COLO829 (cell line): ENCODE data around the gene ACKR3.

Experiments
- DNase-seq: peaks from one replicate; pipeline ENCODE4 v3.0.0; 2012; ENCODE audit warnings: low spot score

Gene ACKR3

DNA sequence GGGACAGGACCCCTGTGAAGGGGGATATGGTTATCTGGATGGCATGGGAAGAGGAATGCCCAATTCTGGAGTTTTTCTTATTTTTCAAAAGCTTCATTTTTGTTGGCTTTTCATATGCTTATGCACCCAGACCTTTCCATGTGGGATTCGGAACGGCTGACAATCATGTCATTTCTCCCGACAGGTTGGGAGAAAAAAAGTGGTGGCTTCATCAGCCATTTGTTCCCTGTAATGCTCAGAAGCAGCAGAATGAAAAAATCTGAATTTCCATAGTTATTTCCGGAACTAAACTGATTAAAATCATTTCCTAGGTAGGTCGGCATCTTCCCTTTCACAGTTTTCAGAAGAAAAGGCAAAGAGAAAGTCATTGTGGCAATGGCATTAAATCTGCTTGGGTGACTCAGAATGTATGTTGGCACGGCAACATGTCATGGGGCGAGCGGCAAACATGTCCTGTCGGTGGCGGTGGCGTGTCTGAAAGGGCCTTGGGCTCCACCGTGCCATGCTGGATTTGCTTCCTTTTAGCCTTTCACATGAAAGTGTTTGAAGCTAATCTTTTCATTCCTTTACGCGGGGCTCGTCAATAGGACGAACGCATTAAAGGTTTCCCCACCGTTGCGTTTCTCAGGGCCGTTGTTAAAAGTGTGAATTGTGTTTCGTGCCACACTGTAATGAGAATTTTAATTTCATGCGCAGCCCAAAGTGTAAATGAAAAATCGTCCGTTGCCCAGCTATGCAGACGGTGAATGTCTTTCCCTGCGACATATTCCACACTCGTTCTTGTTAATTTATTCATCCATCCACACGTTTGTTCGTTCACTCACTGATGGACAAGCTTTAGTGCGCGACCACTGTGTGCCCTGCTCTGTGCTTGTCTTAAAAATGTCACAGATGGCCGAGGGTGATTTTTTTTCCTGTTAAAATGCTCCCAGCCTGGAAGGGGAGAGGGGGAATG is 18.5 kb downstream of the ACKR3 start:
- DNase-seq = no peak

DNA sequence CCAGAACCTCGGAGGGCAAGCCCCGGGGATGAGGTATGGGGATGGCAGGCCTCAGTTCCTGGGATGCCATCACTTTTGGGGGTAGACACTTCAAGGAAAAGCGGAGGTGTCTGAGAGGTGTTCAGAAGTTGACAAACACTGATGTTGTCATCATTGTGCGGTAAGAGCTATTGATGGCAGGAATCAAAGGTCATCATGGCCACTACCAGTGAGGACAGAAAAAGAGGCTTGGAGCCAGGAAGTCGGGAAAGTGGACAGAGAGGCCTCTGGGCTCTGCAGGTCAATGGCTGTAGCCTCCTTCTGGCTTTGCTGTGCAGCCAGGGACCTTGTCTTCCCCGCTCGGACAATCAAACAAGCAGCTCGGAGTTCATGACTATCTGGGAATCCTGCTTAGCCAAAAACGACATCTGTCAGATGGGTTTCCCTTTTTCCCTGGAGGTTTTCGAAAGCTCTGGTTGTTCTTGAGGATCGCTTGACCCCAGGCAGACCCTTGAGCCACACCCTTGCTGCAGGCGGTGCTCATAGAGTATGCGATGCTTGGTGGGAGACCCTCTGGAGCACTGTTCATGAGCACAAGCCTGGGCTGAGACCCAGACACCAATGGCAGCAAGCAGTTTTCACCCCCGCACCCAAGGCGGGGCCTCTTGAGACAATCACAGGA is 19.4 kb downstream of the ACKR3 start:
- no peak for DNase-seq

DNA sequence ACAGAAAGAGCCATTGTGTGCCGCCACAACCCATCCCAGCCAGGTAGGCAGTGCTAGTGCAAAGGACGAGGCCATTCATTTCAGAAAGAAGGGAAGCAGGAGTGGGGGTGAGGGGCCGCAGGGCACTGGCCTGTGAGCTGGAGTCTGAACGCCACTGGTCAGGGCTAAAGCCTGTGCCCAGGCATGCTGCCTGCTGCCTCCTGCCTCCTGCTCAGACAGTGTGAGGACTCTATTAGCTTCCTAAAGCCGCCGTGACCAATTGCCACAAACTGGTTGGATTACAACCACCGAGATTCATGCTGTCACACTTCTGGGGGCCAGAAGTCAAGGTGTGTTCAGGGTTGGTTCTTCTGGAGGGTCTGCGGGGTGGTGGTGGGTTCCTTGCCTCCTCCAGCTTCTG is 21.2 kb downstream of the ACKR3 start:
- no peak for DNase-seq

DNA sequence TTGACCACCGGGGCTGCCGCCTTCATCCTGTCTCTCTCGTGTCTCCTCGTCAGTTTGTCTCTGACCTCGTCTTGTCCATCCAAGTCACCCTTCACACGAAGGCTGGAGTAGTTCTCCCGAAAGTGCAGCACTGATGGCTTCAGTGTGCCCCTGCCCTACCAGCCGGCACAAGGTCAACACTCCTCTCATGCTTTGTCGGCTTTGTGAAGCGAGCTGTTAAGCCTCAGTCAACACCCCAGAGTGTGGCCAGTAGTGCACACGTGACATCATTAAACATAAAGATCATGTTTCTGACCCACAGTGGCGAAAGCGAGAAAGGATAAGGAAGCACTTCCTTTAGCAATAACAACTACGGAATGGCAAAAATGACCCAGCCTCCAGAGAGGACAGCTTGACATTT is 23.2 kb downstream of the ACKR3 start:
- DNase-seq = no peak

DNA sequence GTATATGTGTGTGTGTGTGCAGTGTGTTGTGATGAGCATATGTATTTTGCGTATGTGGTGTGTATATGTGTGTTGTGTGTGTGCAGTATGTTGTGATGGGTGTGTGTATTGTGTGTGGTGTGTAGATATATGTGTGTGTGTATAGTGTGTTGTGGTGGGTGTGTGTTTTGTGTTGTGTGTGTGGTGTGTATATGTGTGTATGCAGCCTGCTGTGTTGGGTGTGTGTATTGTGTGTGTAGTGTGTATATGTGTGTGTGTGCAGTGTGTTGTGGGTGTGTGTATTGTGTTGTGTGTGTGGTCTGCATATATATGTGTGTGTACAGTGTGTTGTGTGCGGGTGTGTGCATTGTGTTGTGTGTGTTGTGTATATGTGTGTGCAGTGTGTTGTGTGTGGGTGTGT is 23.9 kb downstream of the ACKR3 start:
- no peak for DNase-seq

DNA sequence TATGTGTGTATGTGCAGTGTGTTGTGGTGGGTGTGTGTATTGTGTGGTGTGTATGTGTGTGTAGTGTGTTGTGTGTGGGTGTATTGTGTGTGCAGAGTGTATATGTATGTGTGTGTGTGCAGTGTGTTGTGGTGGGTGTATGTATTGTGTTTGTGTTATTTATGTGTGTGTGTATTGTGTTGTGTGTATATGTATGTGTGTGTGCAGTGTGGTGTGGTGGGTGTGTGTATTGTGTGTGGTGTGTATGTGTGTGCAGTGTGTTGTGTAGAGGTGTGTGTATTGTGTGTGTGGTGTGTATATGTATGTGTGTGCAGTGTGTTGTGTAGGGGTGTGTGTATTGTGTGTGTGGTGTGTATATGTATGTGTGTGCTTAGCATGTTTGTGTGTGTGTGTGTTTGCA is 24.3 kb downstream of the ACKR3 start:
- no peak for DNase-seq

DNA sequence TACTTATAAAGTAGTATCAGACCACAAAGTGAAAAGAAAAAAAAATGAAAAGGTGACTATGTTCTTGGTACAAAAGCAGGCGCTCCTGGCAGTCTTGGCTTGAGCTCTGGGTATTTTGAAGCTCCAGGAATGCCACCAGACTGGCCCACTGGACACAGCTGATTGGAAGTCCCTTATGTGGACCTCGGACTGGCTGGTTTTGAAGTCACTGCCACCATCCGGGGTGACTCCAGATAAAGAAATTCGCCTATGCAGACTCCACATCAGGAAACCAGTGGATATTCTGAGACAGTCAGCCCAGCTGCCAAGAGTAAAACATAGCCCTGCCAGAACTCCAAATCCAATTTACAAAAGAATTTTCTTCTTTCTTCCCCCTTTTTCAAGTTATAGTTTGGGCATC is 28.0 kb downstream of the ACKR3 start:
- no peak for DNase-seq

DNA sequence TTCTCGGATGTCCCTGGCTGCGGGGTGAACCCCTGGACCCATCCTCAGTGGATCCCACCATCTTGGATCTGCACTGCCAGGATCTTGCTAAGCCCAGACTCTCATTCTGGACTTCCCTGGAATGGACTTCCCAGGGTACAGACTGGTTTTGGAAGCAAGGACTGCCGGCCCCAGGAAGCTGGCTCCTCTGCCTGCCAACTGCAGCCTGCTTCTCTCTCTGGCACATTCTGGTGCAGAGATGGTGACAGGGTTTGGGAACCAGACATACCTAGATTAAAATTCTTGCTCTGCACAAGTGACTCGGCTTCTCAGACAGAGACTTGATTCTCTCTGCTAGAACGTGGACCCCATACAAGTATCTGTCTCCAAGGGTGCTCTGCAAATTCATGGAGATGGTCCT is 29.4 kb downstream of the ACKR3 start:
- DNase-seq = no peak

DNA sequence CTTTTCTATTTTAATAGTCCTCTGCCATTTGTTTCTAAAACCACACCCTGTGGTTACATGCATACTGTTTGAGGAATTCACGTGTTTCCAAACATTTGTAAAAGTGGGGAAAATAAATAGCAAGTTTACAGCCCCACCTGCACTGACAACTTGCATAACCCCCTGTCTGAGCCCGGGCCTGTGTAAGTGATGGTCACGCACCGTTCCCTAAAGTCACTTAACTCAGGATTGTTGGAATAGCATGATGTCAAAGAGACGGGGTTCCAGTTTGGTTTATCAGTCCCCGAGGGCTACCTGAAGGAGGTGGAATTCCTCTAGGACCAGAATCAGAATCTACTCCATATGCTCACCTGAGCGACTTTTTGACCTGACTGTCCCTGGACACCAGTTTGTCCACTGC is 30.5 kb downstream of the ACKR3 start:
- no peak for DNase-seq

DNA sequence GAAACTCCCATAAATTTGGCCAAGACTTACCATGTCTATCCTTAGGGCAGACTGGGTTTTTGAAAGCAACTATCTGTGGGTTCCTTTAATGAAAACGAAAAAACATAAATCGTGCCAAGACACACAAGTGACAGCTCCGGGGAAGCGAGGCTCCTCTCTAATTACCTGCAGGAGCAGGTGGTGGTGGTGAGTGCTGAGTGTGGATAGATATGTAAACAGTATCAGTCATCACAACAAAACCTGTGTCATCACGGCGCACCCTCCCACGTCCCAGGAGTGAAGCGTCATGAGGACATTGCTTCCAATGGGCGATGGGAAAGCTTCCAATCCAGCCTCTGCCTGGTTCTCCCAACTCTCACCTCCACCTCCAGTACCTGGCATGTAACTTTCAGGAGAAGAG is 31.3 kb downstream of the ACKR3 start:
- no peak for DNase-seq

DNA sequence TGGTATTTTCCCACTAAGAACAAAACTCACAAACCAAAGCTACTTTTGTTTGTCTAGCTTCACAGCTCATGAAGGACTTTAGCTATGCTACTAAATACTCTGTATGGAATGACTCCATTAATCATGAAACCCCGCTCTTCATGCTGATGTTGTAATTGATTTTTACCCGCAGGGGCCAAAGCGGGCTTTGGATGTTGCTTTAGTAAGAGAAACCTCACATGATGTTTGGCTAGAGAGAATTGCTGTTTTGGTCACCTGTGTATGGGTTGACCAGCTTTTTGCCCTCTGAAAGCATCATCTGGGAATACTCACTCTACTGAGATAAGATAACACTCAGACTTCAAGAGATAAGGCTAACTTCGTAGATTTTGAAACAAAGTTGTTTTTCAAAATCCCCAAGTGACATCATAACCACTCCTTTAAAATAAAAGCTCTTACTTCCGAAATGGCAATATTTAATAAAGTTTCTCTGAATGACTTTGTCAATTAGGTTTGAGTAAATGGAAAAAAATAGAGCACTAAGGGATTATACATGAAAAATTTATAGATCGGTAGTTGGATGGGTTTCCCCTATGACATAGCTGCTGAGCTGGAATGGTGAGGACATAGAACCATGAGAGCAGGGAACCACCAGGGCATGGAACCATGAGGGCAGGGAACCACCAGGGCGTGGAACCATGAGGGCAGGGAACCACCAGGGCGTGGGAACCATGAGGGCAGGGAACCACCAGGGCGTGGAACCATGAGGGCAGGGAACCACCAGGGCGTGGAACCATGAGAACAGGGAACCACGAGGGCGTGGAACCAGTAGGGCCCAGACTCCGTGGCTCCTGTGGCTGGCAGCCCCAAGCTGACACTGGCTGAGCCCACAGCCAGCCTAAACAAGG is 31.9 kb downstream of the ACKR3 start:
- DNase-seq = no peak

DNA sequence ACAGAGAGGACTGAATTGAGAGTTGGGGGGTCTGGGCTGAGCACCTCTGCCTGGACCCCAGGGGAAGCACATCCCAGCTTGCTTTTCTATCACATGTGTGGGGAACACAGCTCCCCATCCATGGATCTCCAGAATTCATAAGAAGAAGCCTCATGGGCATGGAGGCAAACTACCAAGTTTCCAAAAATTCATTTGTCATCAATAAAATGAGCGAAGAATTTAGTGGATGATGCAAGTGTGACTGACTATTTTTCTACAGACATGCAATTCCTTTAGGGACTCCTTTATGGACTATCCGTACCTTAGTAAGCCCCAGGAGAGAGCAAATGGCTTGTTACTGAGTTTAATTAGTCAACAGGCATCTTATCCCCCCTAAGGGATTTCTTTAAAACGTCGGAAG is 33.1 kb downstream of the ACKR3 start:
- no peak for DNase-seq

DNA sequence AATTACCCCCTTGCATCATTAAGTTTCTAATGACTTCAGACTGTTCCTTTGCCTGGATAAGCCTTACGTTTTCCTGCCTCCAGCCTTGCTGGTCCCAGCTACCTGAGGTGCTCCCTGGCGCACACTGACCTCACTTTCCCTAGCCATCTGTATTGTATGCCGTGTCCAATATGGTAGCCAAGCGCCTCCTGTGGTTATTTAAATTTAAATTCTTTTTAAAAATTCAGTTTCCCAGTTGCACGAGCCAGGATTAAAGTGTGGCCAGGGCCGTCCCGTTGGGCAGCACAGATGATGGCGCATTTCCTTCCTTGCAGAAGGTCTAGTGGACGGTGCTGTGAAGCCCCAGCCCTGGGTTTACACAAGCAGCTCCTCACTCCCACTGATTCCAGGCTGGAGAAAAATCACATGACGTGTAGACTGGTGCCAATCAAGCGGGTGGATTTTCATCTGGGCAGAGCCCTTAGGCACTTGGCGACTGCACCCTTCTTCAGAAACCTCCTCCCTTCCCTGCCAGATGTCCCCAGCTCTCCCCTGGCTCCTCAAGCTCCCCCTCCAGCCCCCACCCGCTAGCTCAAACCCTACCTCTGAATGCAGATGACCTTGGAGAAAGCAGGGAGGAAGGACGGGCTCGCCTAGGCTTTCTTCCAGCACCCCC is 33.9 kb downstream of the ACKR3 start:
- DNase-seq = no peak

DNA sequence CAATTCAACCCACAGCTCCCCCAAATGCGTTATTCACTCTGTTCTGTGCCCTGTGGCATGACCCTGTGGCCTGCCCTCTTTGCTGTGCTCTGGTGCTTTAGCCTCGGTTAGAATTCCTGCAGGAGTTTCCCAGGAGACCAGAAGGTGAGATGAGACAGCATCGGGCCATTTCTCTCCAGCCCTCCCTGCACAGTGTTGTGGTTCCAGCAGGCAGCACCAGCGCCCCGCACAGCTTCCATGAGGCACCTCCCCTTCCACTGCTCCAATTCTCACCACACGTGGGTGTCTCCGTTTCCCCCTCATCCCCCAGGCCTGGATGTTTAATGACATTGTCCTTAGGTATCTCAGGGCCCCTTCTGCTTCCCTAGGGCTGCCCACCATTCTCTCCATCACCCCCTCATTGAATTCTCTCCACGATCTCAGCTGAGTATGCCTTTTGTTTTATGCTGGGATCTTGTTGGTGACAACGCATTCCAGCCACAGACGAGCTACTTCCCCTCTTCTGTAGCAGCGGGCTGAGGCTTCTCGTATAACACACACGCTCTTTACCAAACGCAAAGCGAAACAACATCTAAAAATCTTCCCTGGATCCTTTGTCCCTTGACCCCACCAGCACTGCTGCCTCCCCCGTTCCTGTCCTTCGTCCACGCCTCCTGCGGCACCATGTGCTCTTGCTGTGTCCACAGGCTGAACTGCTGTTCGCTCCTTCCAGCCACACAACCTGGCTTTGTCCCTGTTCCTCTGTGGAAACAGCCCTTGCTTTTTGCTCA is 35.1 kb downstream of the ACKR3 start:
- no peak for DNase-seq

DNA sequence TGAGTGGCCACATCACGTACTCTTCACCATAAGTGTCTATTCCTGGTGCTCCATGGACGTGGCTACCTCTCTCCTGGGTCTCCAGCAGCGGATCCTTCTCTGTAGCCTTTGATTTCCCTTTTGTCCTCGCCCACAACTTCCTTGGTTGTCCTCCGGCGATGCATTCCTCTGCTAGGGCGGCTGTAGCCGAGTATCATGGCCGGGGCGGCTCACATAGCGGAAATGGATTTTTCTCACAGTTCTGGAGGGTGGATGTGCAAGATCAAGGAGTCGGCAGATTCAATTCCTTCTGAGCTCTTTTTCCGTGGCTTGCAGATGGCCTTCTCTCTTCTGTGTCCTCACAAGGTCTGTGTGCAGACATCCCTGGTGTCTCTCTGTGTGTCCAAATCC is 35.7 kb downstream of the ACKR3 start:
- DNase-seq = peak; percentile 33

DNA sequence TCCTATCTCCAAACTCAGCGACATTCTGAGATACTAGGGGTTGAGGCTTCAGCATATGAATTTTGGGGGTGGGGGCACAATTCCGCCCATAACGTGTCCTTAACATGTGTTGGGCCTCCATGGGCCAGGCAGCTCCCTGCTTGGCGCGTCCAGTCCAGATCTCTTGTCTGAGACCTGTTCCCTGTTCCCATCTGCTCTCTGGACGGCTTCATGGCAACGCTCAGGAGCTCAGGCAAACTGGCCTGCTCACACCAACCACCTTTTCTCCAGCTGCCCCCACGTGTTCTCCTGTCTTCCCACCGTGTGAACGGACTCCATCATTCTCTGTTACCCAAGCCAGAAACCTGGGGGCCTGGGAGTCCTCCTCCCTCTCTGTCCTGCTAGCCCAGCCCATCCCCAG is 36.4 kb downstream of the ACKR3 start:
- no peak for DNase-seq

DNA sequence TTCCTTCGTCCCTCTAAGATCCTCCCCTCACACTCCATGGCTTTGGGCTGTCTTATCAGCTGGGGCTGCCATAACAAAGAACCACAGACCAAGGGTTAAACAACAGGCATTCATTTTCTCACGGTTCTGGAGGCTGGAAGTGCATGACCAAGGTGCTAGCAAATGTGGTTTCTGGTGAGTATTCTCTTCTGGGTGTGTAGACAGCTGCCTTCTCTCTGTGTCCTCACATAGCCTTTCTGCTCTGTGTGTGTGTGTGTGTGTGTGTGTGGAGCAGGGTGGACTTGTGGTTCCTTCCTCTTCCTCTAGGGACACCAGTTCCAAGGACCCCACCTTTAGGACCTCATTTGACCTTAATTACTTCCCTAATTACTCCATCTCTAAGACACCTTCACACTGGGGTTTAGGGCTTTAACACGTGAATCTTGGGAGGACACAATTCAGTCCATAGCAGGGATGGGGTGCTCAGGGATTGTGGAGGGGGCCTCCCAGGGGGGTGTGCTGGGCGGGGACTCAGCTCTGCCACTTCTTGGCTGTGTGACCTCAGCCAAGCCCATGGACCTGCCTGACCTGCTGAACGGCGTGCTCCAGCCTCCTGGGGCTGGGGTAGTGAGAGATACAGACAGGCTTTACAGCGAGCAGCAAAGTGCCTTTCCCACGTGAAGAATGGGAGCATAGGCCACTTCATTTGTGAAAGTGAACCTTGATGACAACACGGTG is 38.0 kb downstream of the ACKR3 start:
- no peak for DNase-seq

DNA sequence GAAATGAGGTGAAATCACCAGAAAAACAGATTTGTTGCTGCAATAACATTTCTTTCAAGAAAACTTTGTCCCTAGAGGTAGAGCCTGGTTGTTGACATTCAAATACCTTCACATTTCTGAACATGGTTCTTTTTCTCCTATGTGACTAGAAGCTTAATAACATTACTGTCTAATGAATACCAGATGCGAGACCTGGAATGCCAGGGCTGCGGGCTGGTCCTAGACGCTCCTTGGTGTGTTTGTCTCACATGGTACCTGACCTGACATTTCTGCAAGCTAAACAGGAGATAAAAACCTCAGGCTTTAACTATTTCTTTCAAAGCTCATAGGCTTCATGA is 38.5 kb downstream of the ACKR3 start:
- no peak for DNase-seq

DNA sequence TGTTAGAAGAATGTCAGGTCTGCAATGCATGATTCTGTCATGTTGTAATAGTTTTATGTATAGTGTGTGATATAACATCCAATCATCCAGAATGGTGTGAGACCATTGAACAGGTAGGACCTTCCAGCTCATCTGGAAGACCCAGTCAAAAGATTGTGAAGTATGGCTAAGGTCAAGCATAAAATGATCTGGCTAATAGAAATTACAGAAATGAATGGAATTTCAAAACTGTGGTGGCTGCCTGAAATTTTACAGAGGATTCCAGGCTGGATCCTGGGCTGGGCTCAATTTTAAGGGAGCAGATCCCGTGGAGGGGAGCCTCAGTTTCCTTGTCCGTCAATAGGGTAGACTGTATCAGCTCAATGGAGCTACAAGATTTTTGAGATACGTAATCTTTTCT is 39.1 kb downstream of the ACKR3 start:
- DNase-seq = no peak

DNA sequence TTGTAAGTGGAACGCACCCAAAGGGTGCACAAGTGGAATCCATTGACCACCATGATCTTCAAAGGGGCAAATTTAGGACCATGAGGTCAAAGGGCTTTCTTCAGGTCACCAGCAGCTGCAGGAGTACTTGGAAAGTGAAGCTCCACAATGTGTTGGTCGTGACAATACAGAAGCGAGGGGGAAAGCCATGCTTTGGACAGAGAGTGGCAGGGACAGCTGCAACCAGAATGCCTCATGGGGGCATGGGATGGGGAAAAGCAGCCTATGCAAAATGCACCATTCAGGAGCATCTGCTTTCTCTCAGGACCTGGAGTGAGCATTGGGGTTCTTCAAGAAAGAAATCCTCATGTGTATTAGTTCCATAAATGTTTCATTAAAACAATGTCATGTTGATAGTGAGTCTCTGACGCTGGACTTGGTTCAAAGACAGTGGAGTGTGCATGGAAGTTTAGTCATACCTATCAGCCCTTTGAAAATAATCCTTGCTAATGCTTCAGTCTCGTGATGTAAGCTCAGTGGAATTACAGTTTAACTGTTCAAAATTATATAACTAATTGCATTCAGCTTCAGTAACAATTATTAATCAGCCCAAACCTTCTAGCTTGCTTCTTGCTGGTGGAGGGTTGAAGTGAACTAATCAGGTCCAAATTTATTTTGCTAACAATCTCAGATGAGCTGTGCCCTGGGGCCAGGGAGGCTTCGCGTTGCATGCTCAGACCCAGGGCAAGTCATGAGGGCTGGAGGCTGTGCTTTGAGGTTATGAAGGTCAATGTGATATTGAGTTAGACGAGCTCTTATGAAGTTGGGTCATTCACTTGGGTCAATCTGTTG is 41.6 kb downstream of the ACKR3 start:
- DNase-seq = no peak
